Activated naive CD4-positive, alpha-beta T cell treated with anti-CD3 and anti-CD28 coated beads, Interleukin-2, amount 10 ng/mL, durations not matched to agents 7 days and 5 days (primary cell): ENCODE measurements around the gene TRIM6.
"Not testable (repeated sequence)": the region's sequence is repeated elsewhere in the genome, so short reads cannot be mapped to it uniquely, and the experiment has no call there.

ENCODE experiments used
- CTCF ChIA-PET: fragments of 350-600 bp; sonication (Branson Sonifier 250); formaldehyde crosslinking; loops from one replicate; lab custom pipeline; 2021; ENCODE audit warnings: antibody characterized with exemption; lab: Charles Lee
- DNase-seq: peaks from one replicate; pipeline ENCODE4 v3.0.0-alpha.2; 2020
- H3K27ac Mint-ChIP-seq: one replicate; pipeline ENCODE4 v1.8.0; 2021; ENCODE audit warnings: mild to moderate bottlenecking, moderate library complexity, mixed read lengths
- H3K27me3 Mint-ChIP-seq: one replicate; pipeline ENCODE4 v1.8.0; 2021; ENCODE audit warnings: mild to moderate bottlenecking, mixed read lengths
- H3K36me3 Mint-ChIP-seq: one replicate; pipeline ENCODE4 v1.8.0; 2021; ENCODE audit warnings: mixed read lengths
- H3K4me1 Mint-ChIP-seq: one replicate; pipeline ENCODE4 v1.8.0; 2021; ENCODE audit warnings: mixed read lengths
- H3K4me3 Mint-ChIP-seq: one replicate; pipeline ENCODE4 v1.8.0; 2021; ENCODE audit warnings: mild to moderate bottlenecking, moderate library complexity, mixed read lengths
- H3K9me3 Mint-ChIP-seq: one replicate; pipeline ENCODE4 v1.8.0; 2021; ENCODE audit warnings: mixed read lengths

TRIM6 gene

DNA sequence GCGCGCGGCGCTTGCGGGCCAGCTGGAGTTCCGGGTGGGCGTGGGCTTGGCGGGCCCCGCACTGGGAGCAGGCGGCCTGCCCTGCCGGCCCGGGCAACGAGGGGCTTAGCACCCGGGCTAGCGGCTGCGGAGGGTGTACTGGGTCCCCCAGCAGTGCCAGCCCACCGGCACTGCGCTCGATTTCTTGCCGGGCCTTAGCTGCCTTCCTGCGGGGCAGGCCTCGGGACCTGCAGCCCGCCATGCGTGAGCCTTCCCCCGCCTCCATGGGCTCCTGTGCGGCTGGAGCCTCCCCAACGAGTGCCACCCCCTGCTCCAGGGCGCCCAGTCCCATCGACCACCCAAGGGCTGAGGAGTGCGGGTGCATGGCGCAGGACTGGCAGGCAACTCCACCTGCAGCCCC lies 6.5 kb upstream of the TRIM6 start:
- DNase-seq, H3K36me3 Mint-ChIP-seq, H3K27me3 Mint-ChIP-seq, H3K9me3 Mint-ChIP-seq, H3K27ac Mint-ChIP-seq, CTCF ChIA-PET, H3K4me1 Mint-ChIP-seq, H3K4me3 Mint-ChIP-seq: not testable (repeated sequence)

DNA sequence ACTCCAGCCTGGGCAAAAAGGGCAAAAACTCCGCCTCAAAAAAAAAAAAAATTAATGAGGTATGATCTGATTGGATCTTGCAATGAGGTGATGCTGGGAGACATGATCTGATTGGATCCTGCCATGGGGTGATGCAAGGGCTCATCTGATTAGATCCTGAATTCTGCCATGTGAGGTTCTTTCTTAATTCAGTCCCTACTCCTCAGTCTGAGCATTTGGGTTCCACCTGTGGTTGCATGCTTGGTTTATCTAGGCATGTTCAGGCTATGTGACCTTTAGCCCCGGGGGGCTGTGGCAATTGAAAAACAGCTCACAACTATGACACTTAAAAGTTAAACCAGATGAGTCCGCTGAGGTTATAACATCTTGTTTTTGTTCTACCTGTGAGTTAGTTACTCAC lies 4.8 kb upstream of the TRIM6 start:
- CTCF ChIA-PET = no interaction called here
- no peak overlapping the region for H3K27ac Mint-ChIP-seq

DNA sequence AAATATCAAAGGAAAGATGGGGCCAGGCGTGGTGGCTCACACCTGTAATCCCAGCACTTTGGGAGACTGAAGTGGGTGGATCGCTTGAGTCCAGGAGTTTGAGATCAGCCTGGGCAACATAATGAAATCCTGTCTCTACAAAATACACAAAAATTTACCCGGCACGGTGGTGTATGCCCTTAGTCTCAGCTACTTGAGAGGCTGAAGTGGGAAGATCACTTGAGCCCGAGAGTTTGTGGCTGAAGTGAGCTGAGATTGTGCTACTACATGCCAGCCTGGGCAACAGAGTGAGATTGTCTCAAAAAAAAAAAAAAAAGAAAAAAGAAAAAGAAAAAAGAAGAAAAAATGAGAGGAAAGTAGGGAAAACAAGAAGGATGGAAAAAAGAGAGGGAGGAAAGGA lies 3.8 kb upstream of the TRIM6 start:
- H3K36me3 Mint-ChIP-seq = no peaks in the 10 kb centered on the region
- peaks cover 12% of the 10 kb centered on the region for H3K27me3 Mint-ChIP-seq
- no peak overlapping the region for H3K4me3 Mint-ChIP-seq
- peaks cover 14% of the 10 kb centered on the region for H3K4me1 Mint-ChIP-seq
- CTCF ChIA-PET = no interaction called here
- no peaks in the 10 kb centered on the region for H3K9me3 Mint-ChIP-seq
- H3K27ac Mint-ChIP-seq = no peak overlapping the region
- no peak for DNase-seq

More for the DNA sequence above, 4.8 kb upstream of the TRIM6 start:
- Mint-ChIP-seq H3K4me1 (peaks cover 6% of the 10 kb centered on the region), H3K27me3 (peaks cover 9% of the 10 kb centered on the region), H3K9me3 (no peaks in the 10 kb centered on the region), H3K4me3 (no peak overlapping the region), H3K36me3 (no peaks in the 10 kb centered on the region)
- DNase-seq = no peak

DNA sequence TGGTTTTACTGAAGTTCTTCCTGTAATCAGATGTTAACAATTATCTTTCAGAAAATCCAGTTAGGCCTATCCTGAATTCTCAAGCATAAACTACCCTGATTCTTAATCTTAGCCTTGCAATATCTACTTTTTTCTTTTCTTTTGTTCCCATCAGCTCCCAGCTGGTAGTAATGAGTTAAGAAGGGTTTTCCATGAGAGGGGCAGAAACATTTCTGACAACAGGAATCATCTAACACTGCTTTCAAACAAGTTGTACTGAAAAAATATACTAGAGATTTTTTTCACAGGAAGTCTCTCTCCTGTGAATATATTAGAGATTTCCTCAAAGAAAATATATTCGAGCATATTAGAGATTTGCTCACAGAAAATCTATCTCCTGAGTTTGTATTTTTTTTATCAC lies 3.3 kb upstream of the TRIM6 start:
- CTCF ChIA-PET = no interaction called here
- Mint-ChIP-seq H3K27ac (no peak overlapping the region), H3K4me1 (peaks cover 15% of the 10 kb centered on the region), H3K27me3 (peaks cover 12% of the 10 kb centered on the region), H3K36me3 (no peaks in the 10 kb centered on the region), H3K4me3 (no peak overlapping the region), H3K9me3 (no peaks in the 10 kb centered on the region)
- no peak for DNase-seq

DNA sequence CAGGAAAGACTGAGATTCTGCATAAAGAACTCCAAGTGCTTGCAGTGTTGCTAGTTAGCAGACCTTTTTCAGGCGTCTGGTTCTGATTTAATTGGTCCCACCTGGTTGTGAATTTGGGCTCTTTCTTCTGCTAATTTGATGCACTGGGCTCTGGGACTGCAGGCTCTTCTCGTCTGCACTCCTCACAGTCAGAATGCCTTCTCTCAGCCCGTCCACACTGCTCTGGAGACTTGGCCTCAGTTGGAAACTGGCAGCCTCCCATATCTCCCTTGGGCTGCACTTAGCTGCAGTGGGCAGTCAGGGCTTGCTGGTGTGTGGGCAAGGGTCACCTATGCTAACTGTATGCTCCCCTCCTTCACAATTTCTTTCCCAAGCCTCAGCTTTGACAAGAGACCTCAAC lies 1.5 kb downstream of the TRIM6 start:
- Mint-ChIP-seq H3K4me1 (peaks cover 15% of the 10 kb centered on the region), H3K9me3 (no peaks in the 10 kb centered on the region), H3K36me3 (no peaks in the 10 kb centered on the region), H3K27me3 (peaks cover 12% of the 10 kb centered on the region), H3K4me3 (no peak overlapping the region), H3K27ac (no peak overlapping the region)
- CTCF ChIA-PET = interaction anchor here (0.9 to 2.1 kb wide), 4 partner anchors 41 to 211 kb away, joined by 3 to 6 read pairs (median 4); partner anchors contain the start of genes OR52N2, TRIM22 and TRIM5
- no peak for DNase-seq

DNA sequence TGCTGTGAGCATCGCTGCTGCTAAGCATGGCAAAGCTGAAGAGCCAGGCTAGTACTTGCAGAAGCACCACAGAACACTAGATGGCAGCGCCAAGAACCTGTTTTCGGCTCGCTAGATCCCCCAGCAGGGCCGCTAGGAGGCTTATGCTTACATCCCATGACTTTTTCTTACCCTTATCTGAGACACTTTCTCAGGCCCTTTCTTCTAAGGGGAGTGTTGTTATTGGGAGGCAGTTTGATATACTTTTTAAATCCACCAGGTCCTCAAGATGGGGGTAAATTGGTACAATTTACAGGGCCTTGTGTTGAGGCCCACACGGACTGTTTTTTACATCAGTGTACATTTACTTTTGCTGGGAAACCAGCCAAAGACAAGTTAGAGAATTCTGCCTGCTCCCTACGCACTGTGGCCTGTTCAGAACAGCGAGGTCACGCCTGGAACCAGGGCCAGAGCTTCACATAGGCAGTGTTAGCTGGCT lies 4.0 kb downstream of the TRIM6 start:
- Mint-ChIP-seq H3K4me3 (no peak overlapping the region), H3K4me1 (peaks cover 15% of the 10 kb centered on the region), H3K9me3 (no peaks in the 10 kb centered on the region), H3K36me3 (no peaks in the 10 kb centered on the region), H3K27ac (no peak overlapping the region), H3K27me3 (peaks cover 12% of the 10 kb centered on the region)
- CTCF ChIA-PET = interaction anchor here (0.6 to 1.4 kb wide), 8 partner anchors 9 to 714 kb away, joined by 3 to 6 read pairs (median 4); no protein-coding TSS in a partner anchor
- peak; percentile 74 for DNase-seq

DNA sequence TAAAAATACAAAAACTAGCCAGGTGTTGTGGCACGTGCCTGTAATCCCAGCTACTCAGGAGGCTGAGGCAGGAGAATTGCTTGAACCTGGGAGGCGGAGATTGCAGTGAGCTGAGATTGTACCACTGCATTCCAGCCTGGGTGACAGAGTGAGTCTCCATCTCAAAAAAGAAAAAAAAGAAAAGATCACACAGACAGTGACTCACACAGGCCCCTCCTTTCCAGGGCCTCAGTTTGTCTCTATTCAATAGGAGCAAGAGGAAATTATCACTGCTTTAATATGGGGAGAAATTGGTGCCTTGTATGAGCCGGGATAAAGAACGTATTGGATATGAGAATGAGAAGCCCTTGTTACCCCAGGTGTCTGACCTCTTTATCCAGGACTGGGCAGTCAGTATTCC lies 6.4 kb downstream of the TRIM6 start:
- not testable (repeated sequence) for H3K4me1 Mint-ChIP-seq, H3K27me3 Mint-ChIP-seq, H3K36me3 Mint-ChIP-seq, H3K27ac Mint-ChIP-seq, H3K9me3 Mint-ChIP-seq, DNase-seq, H3K4me3 Mint-ChIP-seq
- CTCF ChIA-PET = interaction anchor here (1.3 to 1.9 kb wide), 2 partner anchors 11 to 82 kb away, joined by 3 to 7 read pairs; partner anchors contain the start of gene TRIM5

DNA sequence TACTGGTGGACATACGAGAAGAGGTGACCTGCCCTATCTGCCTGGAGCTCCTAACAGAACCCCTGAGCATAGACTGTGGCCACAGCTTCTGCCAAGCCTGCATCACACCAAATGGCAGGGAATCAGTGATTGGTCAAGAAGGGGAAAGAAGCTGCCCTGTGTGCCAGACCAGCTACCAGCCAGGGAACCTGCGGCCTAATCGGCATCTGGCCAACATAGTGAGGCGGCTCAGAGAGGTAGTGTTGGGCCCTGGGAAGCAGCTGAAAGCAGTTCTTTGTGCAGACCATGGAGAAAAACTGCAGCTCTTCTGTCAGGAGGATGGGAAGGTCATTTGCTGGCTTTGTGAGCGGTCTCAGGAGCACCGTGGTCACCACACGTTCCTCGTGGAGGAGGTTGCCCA lies 6.9 kb downstream of the TRIM6 start:
- CTCF ChIA-PET = interaction anchor here (1.9 kb wide), 1 partner anchor 10 kb away, joined by 7 read pairs; no protein-coding TSS in a partner anchor
- Mint-ChIP-seq H3K36me3 (no peaks in the 10 kb centered on the region), H3K27me3 (no peaks in the 10 kb centered on the region), H3K4me1 (no peaks in the 10 kb centered on the region), H3K4me3 (no peak overlapping the region), H3K27ac (no peak overlapping the region), H3K9me3 (no peaks in the 10 kb centered on the region)
- DNase-seq = no peak

DNA sequence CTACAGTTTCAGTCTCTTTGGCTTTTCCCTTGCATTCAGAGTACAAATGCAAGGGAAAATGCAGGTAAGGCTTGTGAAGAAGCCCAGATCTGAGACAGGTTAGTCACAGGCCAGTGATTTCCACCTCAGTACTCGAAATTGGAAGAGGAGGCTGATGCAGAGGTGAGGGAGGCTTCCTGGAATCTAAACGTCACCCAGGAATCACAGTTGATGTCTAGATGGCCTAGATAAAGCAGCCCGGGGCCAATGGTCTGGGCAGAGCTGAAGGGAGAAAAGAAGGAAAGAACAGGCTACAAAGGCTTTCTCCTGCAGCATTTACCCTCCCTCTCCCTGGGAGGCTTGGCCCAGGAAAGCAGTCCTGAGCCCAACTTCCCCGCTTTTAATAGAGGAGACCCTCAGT lies 8.5 kb downstream of the TRIM6 start:
- no peak overlapping the region for H3K27ac Mint-ChIP-seq
- no peaks in the 10 kb centered on the region for H3K4me1 Mint-ChIP-seq
- CTCF ChIA-PET = no interaction called here
- no peak for DNase-seq
- no peaks in the 10 kb centered on the region for H3K27me3 Mint-ChIP-seq
- no peak overlapping the region for H3K4me3 Mint-ChIP-seq
- H3K9me3 Mint-ChIP-seq = no peaks in the 10 kb centered on the region
- no peaks in the 10 kb centered on the region for H3K36me3 Mint-ChIP-seq

DNA sequence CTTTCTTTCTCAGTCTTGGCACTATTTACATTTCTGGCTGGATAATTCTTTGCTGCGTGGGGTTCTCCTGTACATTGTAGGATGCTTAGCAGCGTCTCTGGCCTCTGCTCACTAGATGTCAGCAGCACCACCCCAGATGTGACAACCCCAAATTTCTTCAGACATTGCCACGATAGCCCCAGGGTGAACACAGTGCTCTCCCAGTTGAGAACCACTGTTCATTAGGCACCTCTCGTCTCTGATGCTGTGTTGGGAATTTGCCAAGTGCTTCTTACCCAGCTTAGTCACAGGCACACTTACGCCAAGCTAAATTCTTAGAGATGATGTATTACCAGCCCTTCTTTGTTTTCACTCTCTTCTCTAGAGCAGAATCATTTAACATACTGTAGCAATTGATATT lies 9.4 kb downstream of the TRIM6 start:
- peaks cover 7% of the 10 kb centered on the region for H3K4me1 Mint-ChIP-seq
- no peak for DNase-seq

DNA sequence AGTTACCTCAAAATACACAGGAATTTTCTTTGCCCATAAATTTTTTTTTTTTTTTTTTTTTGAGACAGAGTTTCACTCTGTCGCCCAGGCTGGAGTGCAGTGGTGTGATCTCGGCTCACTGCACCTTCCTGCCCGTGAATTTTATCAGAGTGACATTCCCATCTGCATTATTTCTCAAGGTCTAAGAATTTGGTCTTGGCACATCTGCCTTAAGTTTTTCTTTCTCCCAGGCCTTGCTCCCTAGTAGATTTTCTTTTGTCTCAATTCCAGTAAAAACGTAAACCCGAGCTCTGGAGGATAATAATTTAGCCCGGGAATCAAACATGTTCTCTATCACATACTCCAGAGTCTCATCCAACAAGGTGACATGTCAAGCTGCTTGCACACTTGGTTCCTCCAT lies 12.4 kb downstream of the TRIM6 start:
- CTCF ChIA-PET = interaction anchor here (1.4 kb wide), 1 partner anchor 9 kb away, joined by 3 read pairs; no protein-coding TSS in a partner anchor
- Mint-ChIP-seq H3K9me3 (no peaks in the 10 kb centered on the region), H3K36me3 (no peaks in the 10 kb centered on the region), H3K27me3 (no peaks in the 10 kb centered on the region), H3K27ac (no peak overlapping the region), H3K4me3 (no peak overlapping the region), H3K4me1 (peaks cover 10% of the 10 kb centered on the region)
- no peak for DNase-seq

More for the DNA sequence above, 9.4 kb downstream of the TRIM6 start:
- Mint-ChIP-seq H3K4me3 (no peak overlapping the region), H3K36me3 (no peaks in the 10 kb centered on the region), H3K27ac (no peak overlapping the region), H3K27me3 (no peaks in the 10 kb centered on the region), H3K9me3 (no peaks in the 10 kb centered on the region)
- CTCF ChIA-PET = no interaction called here

DNA sequence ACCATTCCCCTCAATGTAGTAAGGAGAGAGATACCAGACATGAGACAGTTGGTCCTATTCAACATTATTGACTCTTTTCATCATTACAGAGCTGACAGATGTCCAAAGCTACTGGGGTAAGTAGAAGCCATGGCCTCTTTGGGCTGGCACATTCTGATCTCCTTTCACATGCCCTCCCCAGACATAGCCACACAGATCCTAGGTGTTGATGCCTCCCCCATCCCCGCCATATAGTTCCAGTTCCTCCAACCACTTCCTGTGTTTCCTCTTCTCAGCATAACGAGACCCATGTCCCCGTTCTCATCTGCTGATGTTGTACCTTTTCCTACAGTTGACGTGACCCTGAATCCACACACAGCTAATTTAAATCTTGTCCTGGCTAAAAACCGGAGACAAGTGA lies 14.0 kb downstream of the TRIM6 start:
- H3K36me3 Mint-ChIP-seq = no peaks in the 10 kb centered on the region
- H3K27me3 Mint-ChIP-seq = no peaks in the 10 kb centered on the region
- H3K27ac Mint-ChIP-seq = no peak overlapping the region
- CTCF ChIA-PET = interaction anchor here (1.4 kb wide), 1 partner anchor 10 kb away, joined by 3 read pairs; no protein-coding TSS in a partner anchor
- H3K4me1 Mint-ChIP-seq = peaks cover 10% of the 10 kb centered on the region
- no peak for DNase-seq
- no peak overlapping the region for H3K4me3 Mint-ChIP-seq
- no peaks in the 10 kb centered on the region for H3K9me3 Mint-ChIP-seq

DNA sequence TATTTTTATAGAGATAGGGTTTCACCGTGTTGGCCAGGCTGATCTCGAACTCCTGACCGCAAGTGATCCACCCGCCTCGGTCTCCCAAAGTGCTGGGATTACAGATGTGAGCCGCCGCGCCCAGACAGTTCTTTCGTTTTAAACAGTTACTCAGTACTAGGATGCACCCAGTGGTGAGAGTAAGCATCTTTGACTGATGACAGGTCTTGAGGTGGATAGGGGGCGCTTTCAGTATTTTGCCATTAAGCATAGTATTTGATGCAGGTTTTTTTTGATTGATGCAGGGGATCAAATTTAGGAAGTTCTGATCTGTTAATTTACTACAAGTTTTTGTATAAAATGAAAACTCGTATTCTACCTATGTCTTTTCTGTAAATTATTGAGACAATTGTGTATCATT lies 15.2 kb downstream of the TRIM6 start:
- CTCF ChIA-PET = no interaction called here
- Mint-ChIP-seq H3K27me3 (no peaks in the 10 kb centered on the region), H3K4me1 (peaks cover 10% of the 10 kb centered on the region), H3K4me3 (no peak overlapping the region), H3K36me3 (no peaks in the 10 kb centered on the region), H3K27ac (no peak overlapping the region), H3K9me3 (no peaks in the 10 kb centered on the region)
- DNase-seq = no peak

DNA sequence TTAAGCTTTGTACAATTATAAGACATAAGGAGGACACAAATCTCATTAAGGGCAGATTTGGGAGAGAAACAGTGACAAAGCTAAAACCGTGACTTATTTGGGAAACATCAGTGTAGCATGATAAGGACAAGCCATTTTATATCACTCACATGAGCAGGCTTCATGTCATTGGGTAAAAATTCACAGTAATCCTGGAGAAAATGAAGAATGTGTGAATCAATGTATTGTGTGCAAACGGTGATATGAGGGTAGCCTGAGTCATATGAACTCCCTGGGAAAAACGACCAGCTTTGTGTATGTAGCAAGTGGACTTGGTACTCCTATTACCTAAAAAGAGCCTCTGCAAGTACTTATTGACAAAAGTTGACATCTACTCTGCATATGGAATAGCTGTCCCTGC lies 22.4 kb downstream of the TRIM6 start:
- Mint-ChIP-seq H3K4me1 (peaks cover 9% of the 10 kb centered on the region), H3K9me3 (no peaks in the 10 kb centered on the region), H3K27me3 (no peaks in the 10 kb centered on the region), H3K27ac (no peak overlapping the region), H3K36me3 (peaks cover 6% of the 10 kb centered on the region), H3K4me3 (no peak overlapping the region)
- no peak for DNase-seq
- CTCF ChIA-PET = no interaction called here

DNA sequence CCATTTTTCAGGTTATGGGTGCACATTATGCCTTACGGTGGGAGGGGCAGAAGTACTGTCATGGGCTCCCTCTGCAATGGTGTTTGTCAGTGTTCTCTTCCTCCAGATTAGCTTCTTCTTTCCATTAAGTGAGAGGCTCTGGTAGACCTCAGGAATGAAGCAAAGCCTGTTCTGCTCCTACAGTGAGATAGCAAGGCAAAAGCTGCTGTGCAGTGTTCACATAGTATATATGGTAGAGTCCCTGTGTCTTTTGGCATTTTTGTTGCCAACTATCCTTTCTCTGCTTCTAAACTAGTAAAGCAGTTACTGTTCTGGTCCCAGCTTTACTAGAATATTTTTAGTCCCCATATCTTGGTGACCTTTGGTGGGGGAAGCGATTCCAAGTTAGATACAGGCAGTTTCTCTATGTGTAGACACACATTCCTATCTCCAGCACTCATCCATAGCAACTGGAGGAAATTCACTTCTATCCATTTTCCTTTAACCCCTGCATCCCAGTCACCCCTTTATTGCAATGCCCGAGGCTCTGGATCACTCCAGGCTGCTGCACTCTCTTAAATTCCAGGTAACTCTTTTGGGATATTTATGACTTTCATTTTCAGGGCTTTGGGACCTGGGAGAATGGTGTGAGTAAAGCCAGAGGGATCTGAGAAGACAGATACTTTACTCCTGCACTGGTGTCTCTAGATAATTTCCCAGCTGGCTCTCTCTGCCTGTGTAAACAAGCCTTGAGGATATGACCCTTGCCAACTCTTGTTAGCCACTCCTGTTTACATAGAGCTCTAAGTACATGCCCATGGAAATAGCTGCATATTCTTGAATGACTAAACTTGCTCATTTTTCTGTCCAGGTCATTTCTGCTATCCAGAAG lies 24.4 kb downstream of the TRIM6 start:
- Mint-ChIP-seq H3K9me3 (no peaks in the 10 kb centered on the region), H3K4me3 (no peak overlapping the region), H3K36me3 (peaks cover 6% of the 10 kb centered on the region), H3K27ac (no peak overlapping the region), H3K4me1 (peaks cover 21% of the 10 kb centered on the region), H3K27me3 (no peaks in the 10 kb centered on the region)
- CTCF ChIA-PET = no interaction called here
- DNase-seq = no peak
